HG02973 (cell line): Measurements from ENCODE around the gene SMCO4.
"Not testable (repeated sequence)": the region's sequence is repeated elsewhere in the genome, so short reads cannot be mapped to it uniquely, and the experiment has no call there.

Experiments used
- ATAC-seq: cut with Tn5 transposase; IDR thresholded peaks from one replicate; pipeline ENCODE4 v1.9.1; 2021; ENCODE audit warnings: moderate library complexity; ENCODE audit not compliant: unreplicated experiment

SMCO4 gene

GRCh38 chr11:93543292-93543977 is at the start of gene SMCO4:
TSS of gene SMCO4 (minus strand) at chr11:93543391. CDS start at chr11:93479189, 64,202 bp downstream.
- ATAC-seq: peak; percentile 77

GRCh38 chr11:93591247-93591898 is 48.2 kb upstream of the SMCO4 start:
- peak; percentile 71 for ATAC-seq

- no peak for ATAC-seq
Observed at GRCh38 chr11:93589347-93589746, 46.2 kb upstream of the SMCO4 start.

- no peak for ATAC-seq
Observed at GRCh38 chr11:93587858-93588581, 44.8 kb upstream of the SMCO4 start.

GRCh38 chr11:93587425-93587824 is 44.2 kb upstream of the SMCO4 start:
- not testable (repeated sequence) for ATAC-seq

- no peak for ATAC-seq
Observed at GRCh38 chr11:93585758-93586157, 42.6 kb upstream of the SMCO4 start.

- ATAC-seq: no peak
Observed at GRCh38 chr11:93583490-93583889, 40.3 kb upstream of the SMCO4 start.

- no peak for ATAC-seq
Observed at GRCh38 chr11:93579187-93579751, 36.1 kb upstream of the SMCO4 start.

- no peak for ATAC-seq
Observed at GRCh38 chr11:93577286-93577685, 34.1 kb upstream of the SMCO4 start.

GRCh38 chr11:93576870-93577269 is 33.7 kb upstream of the SMCO4 start:
- not testable (repeated sequence) for ATAC-seq

GRCh38 chr11:93574638-93575220 is 31.5 kb upstream of the SMCO4 start:
- no peak for ATAC-seq

- ATAC-seq: no peak
Observed at GRCh38 chr11:93573184-93573583, 30.0 kb upstream of the SMCO4 start.

- no peak for ATAC-seq
Observed at GRCh38 chr11:93572621-93573020, 29.4 kb upstream of the SMCO4 start.

GRCh38 chr11:93572171-93572570 is 29.0 kb upstream of the SMCO4 start:
- ATAC-seq: no peak

- no peak for ATAC-seq
Observed at GRCh38 chr11:93571612-93572011, 28.4 kb upstream of the SMCO4 start.

- no peak for ATAC-seq
Observed at GRCh38 chr11:93570759-93571413, 27.7 kb upstream of the SMCO4 start.

- no peak for ATAC-seq
Observed at GRCh38 chr11:93569496-93569895, 26.3 kb upstream of the SMCO4 start.

GRCh38 chr11:93568726-93569125 is 25.5 kb upstream of the SMCO4 start:
- ATAC-seq: no peak

GRCh38 chr11:93567401-93567895 is 24.3 kb upstream of the SMCO4 start:
- ATAC-seq: no peak

GRCh38 chr11:93564895-93565294 is 21.7 kb upstream of the SMCO4 start:
- no peak for ATAC-seq

- ATAC-seq: no peak
Observed at GRCh38 chr11:93563857-93564256, 20.7 kb upstream of the SMCO4 start.
